KMS-11 (cell line): ENCODE data around the gene FRMPD4.
"Not testable (repeated sequence)": the region's sequence is repeated elsewhere in the genome, so short reads cannot be mapped to it uniquely, and the experiment has no call there.

ENCODE experiments used
- H2AFZ ChIP-seq: fragments of 200-600 bp; sonication (generic); 2 replicates; pipeline ENCODE4 v1.6.1; 2016; ENCODE audit warnings: antibody characterized with exemption, mixed run types, low read depth
- H3K27ac ChIP-seq: fragments of 200-600 bp; sonication (generic); 2 replicates; pipeline ENCODE4 v1.6.1; 2016; ENCODE audit warnings: mild to moderate bottlenecking, mixed run types
- H3K27me3 ChIP-seq: fragments of 200-600 bp; sonication (generic); 2 replicates; pipeline ENCODE4 v1.6.1; 2017; ENCODE audit warnings: mild to moderate bottlenecking, low read depth, mixed run types, moderate library complexity; ENCODE audit not compliant: insufficient read depth
- H3K36me3 ChIP-seq: fragments of 200-600 bp; sonication (generic); 2 replicates; pipeline ENCODE4 v1.6.1; 2017; ENCODE audit warnings: mild to moderate bottlenecking, mixed run types; ENCODE audit not compliant: insufficient read depth
- H3K4me1 ChIP-seq: fragments of 200-600 bp; sonication (generic); 2 replicates; pipeline ENCODE4 v1.6.1; 2016; ENCODE audit warnings: mild to moderate bottlenecking, low read depth, mixed run types; ENCODE audit not compliant: poor library complexity, severe bottlenecking
- H3K4me2 ChIP-seq: fragments of 200-600 bp; sonication (generic); 2 replicates; pipeline ENCODE4 v1.7.0; 2016; ENCODE audit warnings: mild to moderate bottlenecking, mixed run types
- H3K4me3 ChIP-seq: fragments of 200-600 bp; sonication (generic); IDR thresholded peaks from 2 replicates; pipeline ENCODE4 v1.6.1; 2017; ENCODE audit warnings: low read depth, low read length, mixed read lengths; ENCODE audit not compliant: insufficient read depth
- H3K79me2 ChIP-seq: fragments of 200-600 bp; sonication (generic); 2 replicates; pipeline ENCODE4 v1.6.1; 2016; ENCODE audit warnings: low read depth, mixed run types; ENCODE audit not compliant: insufficient read depth
- H3K9ac ChIP-seq: fragments of 200-600 bp; sonication (generic); 2 replicates; pipeline ENCODE4 v1.6.1; 2016; ENCODE audit warnings: mild to moderate bottlenecking, mixed run types
- H4K20me1 ChIP-seq: fragments of 200-600 bp; sonication (generic); 2 replicates; pipeline ENCODE4 v1.6.1; 2016; ENCODE audit warnings: mild to moderate bottlenecking, mixed run types; ENCODE audit not compliant: insufficient read depth
- CTCF ChIP-seq: fragments of 200-600 bp; sonication (generic); conservative IDR thresholded peaks from 2 replicates; pipeline ENCODE4 v1.6.1; 2017; ENCODE audit warnings: low read depth, mild to moderate bottlenecking, antibody characterized with exemption, low read length, moderate library complexity, mixed read lengths

Gene FRMPD4

GRCh38 chrX:12526306-12526705 is 388.0 kb downstream of the FRMPD4 start:
- TF ChIP-seq CTCF: no peak
- Histone ChIP-seq H4K20me1 (no peaks in the 10 kb centered on the region), H3K4me3 (no peak overlapping the region), H3K27me3 (no peaks in the 10 kb centered on the region), H3K4me2 (no peak overlapping the region), H3K4me1 (no peaks in the 10 kb centered on the region), H3K79me2 (no peaks in the 10 kb centered on the region), H3K27ac (no peak overlapping the region), H3K36me3 (no peaks in the 10 kb centered on the region), H3K9ac (no peak overlapping the region), H2AFZ (no peak overlapping the region)

DNA sequence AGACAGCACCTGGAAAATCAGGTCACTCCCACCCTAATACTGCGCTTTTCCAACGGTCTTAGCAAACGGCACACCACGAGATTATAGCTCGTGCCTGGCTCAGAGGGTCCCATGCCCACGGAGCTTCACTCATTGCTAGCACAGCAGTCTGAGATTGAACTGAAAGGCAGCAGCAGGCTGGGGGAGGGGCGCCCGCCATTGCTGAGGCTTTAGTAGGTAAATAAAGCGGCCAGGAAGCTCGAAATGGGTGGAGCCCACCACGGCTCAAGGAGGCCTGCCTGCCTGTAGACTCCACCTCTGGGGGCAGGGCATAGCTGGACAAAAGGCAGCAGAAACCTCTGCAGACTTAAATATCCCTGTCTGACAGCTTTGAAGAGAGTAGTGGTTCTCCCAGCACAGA is 399.8 kb downstream of the FRMPD4 start:
- not testable (repeated sequence) for H3K9ac ChIP-seq, H3K27ac ChIP-seq, H3K4me1 ChIP-seq, H2AFZ ChIP-seq, H3K36me3 ChIP-seq, H4K20me1 ChIP-seq, H3K4me2 ChIP-seq, H3K4me3 ChIP-seq, H3K27me3 ChIP-seq, H3K79me2 ChIP-seq

- H3K27ac ChIP-seq, H3K9ac ChIP-seq, H3K79me2 ChIP-seq, H3K4me1 ChIP-seq, H3K4me2 ChIP-seq, H3K27me3 ChIP-seq, H3K4me3 ChIP-seq, H2AFZ ChIP-seq, H4K20me1 ChIP-seq, H3K36me3 ChIP-seq: not testable (repeated sequence)
These were observed 404.0 kb downstream of the FRMPD4 start for GRCh38 chrX:12542251-12542650.

DNA sequence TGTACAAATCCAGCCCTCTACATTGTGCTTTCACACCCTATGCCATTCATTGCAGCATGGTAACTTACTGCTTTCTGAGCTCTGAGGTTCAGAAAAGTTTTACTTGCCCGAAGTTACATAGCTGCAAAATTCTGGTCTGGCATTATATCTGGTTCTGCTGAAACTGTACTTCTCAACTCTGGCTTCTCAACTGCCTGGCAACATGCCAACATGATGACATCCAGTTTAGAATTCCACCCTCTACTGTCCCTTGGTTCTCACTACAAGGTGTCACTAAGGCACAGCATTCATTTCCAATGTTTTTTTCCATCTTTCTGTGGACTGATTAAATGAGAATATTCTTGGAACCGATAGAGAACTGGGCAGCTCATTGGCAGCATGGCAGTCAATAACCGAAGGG is 410.1 kb downstream of the FRMPD4 start:
- no peaks in the 10 kb centered on the region for H3K36me3 ChIP-seq
- no peak overlapping the region for H3K9ac ChIP-seq
- no peak overlapping the region for H3K27ac ChIP-seq
- H2AFZ ChIP-seq: no peak overlapping the region
- no peaks in the 10 kb centered on the region for H4K20me1 ChIP-seq
- H3K79me2 ChIP-seq: no peaks in the 10 kb centered on the region
- H3K27me3 ChIP-seq: no peaks in the 10 kb centered on the region
- no peak overlapping the region for H3K4me2 ChIP-seq
- no peak for TF ChIP-seq CTCF
- no peaks in the 10 kb centered on the region for H3K4me1 ChIP-seq
- H3K4me3 ChIP-seq: no peak overlapping the region

- no peaks in the 10 kb centered on the region for H3K79me2 ChIP-seq
- H3K27me3 ChIP-seq: no peaks in the 10 kb centered on the region
- no peak overlapping the region for H3K4me2 ChIP-seq
- no peak overlapping the region for H3K9ac ChIP-seq
- H3K36me3 ChIP-seq: no peaks in the 10 kb centered on the region
- no peak overlapping the region for H2AFZ ChIP-seq
- H3K4me1 ChIP-seq: no peaks in the 10 kb centered on the region
- no peaks in the 10 kb centered on the region for H4K20me1 ChIP-seq
- no peak overlapping the region for H3K27ac ChIP-seq
- no peak overlapping the region for H3K4me3 ChIP-seq
- TF ChIP-seq CTCF: no peak
These were observed 410.5 kb downstream of the FRMPD4 start for GRCh38 chrX:12548746-12549145.

DNA sequence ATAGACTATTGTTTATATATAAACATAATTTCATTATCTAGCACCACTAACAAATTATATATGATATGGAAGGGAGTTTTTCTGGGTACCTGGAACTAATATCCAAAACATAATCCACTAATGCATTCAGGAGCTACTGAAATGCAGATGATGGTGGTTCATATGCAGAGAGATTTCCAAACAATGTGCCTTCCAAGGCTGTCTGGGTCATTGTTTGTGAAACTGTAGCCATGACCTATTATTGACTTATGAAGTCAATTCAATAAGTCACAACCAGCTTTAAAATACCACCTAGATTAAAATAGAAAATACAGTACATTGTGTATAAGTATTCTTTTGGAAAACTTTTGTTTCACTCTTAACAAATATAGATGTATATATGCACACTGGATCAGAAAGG is 415.9 kb downstream of the FRMPD4 start:
- no peak overlapping the region for H3K27ac ChIP-seq

More for the DNA sequence above, 415.9 kb downstream of the FRMPD4 start:
- no peaks in the 10 kb centered on the region for H3K79me2 ChIP-seq
- TF ChIP-seq CTCF: no peak
- H3K9ac ChIP-seq: no peak overlapping the region
- H4K20me1 ChIP-seq: no peaks in the 10 kb centered on the region
- no peaks in the 10 kb centered on the region for H3K36me3 ChIP-seq
- H3K4me2 ChIP-seq: no peak overlapping the region
- no peak overlapping the region for H2AFZ ChIP-seq
- no peaks in the 10 kb centered on the region for H3K27me3 ChIP-seq
- no peak overlapping the region for H3K4me3 ChIP-seq
- H3K4me1 ChIP-seq: no peaks in the 10 kb centered on the region
